Measurements from ENCODE around the gene UPF1.
A peak's percentile ranks its signal among the peaks of the same experiment; 100 is the strongest.
"Not testable (repeated sequence)": the region's sequence is repeated elsewhere in the genome, so short reads cannot be mapped to it uniquely, and the experiment has no call there.

Gene UPF1

GRCh38 chr19:18900700-18901481, 69.1 kb downstream of the UPF1 start:
- DNase-seq = no peak

GRCh38 chr19:18901491-18901890, 69.7 kb downstream of the UPF1 start:
- no peak for DNase-seq

GRCh38 chr19:18902519-18902918, 70.8 kb downstream of the UPF1 start:
- DNase-seq = not testable (repeated sequence)

- DNase-seq = no peak
These were observed 71.6 kb downstream of the UPF1 start for GRCh38 chr19:18903156-18904037.

GRCh38 chr19:18904334-18905057, 72.7 kb downstream of the UPF1 start:
- no peak for DNase-seq

- no peak for DNase-seq
These were observed 73.3 kb downstream of the UPF1 start for GRCh38 chr19:18905058-18905456.

- no peak for DNase-seq
These were observed 73.9 kb downstream of the UPF1 start for GRCh38 chr19:18905513-18906236.

- no peak for DNase-seq
These were observed 75.1 kb downstream of the UPF1 start for GRCh38 chr19:18906605-18907519.

- no peak for DNase-seq
These were observed 77.3 kb downstream of the UPF1 start for GRCh38 chr19:18908917-18909619.

- no peak for DNase-seq
These were observed 78.3 kb downstream of the UPF1 start for GRCh38 chr19:18910010-18910409.

GRCh38 chr19:18910801-18911436, 79.2 kb downstream of the UPF1 start:
- DNase-seq = no peak

GRCh38 chr19:18912933-18913332, 81.2 kb downstream of the UPF1 start:
- no peak for DNase-seq

GRCh38 chr19:18913466-18913865, 81.7 kb downstream of the UPF1 start:
- DNase-seq = no peak

- peak; percentile 36 for DNase-seq
These were observed 83.9 kb downstream of the UPF1 start for GRCh38 chr19:18915639-18916038.

- not testable (repeated sequence) for DNase-seq
These were observed 85.8 kb downstream of the UPF1 start for GRCh38 chr19:18917593-18917992.
